Loucy (cell line): ENCODE data around the gene RASSF5.

Experiments used
- H2AFZ ChIP-seq: fragments of 200-600 bp; sonication (generic); 2 replicates; pipeline ENCODE4 v1.6.0; 2016; ENCODE audit warnings: antibody characterized with exemption, mild to moderate bottlenecking, low read length, moderate library complexity
- H3F3A ChIP-seq: fragments of 200-600 bp; 2 replicates; pipeline ENCODE4 v1.6.0; 2016; ENCODE audit warnings: antibody characterized with exemption, low read depth, mild to moderate bottlenecking
- H3K27me3 ChIP-seq: fragments of 200-600 bp; sonication (generic); 2 replicates; pipeline ENCODE4 v1.6.1; 2014; ENCODE audit warnings: low read length, mild to moderate bottlenecking; ENCODE audit not compliant: insufficient read depth, poor library complexity, severe bottlenecking
- H3K36me3 ChIP-seq: fragments of 200-600 bp; sonication (generic); 2 replicates; pipeline ENCODE4 v1.6.1; 2016; ENCODE audit warnings: low read length; ENCODE audit not compliant: insufficient read depth
- H3K4me1 ChIP-seq: fragments of 200-600 bp; sonication (generic); 2 replicates; pipeline ENCODE4 v1.5.1; 2014; ENCODE audit warnings: low read length, mild to moderate bottlenecking; ENCODE audit not compliant: insufficient read depth, poor library complexity, severe bottlenecking
- H3K4me2 ChIP-seq: fragments of 200-600 bp; sonication (generic); 2 replicates; pipeline ENCODE4 v1.6.0; 2014; ENCODE audit warnings: antibody characterized with exemption, low read length, low read depth, mild to moderate bottlenecking; ENCODE audit not compliant: poor library complexity, severe bottlenecking
- H3K4me3 ChIP-seq: fragments of 200-600 bp; sonication (generic); 2 replicates; pipeline ENCODE4 v1.5.1; 2014; ENCODE audit warnings: low read length, mild to moderate bottlenecking, mixed read lengths; ENCODE audit not compliant: poor library complexity, severe bottlenecking
- H3K79me2 ChIP-seq: fragments of 200-600 bp; sonication (generic); 2 replicates; pipeline ENCODE4 v1.6.1; 2014; ENCODE audit warnings: low read length; ENCODE audit not compliant: insufficient read depth
- H3K9ac ChIP-seq: fragments of 200-600 bp; sonication (generic); 2 replicates; pipeline ENCODE4 v1.6.0; 2014; ENCODE audit warnings: mild to moderate bottlenecking, low read depth, low read length, moderate library complexity; ENCODE audit not compliant: poor library complexity, severe bottlenecking
- H3K9me2 ChIP-seq: fragments of 200-600 bp; sonication (generic); replicated peaks from 2 replicates; pipeline ENCODE4 v1.6.1; 2016; ENCODE audit warnings: low read depth, low read length, mixed read lengths
- H3K9me3 ChIP-seq: fragments of 200-600 bp; sonication (generic); 2 replicates; pipeline ENCODE4 v1.6.1; 2014; ENCODE audit warnings: mild to moderate bottlenecking, antibody characterized with exemption, low read length, low read depth; ENCODE audit not compliant: insufficient read depth
- H4K20me1 ChIP-seq: fragments of 200-600 bp; sonication (generic); 2 replicates; pipeline ENCODE4 v1.6.0; 2014; ENCODE audit warnings: antibody characterized with exemption, low read length, mild to moderate bottlenecking; ENCODE audit not compliant: insufficient read depth, poor library complexity, severe bottlenecking
- CTCF ChIP-seq: fragments of 200-600 bp; sonication (generic); conservative IDR thresholded peaks from 2 replicates; pipeline ENCODE4 v1.5.1; 2014; ENCODE audit warnings: mild to moderate bottlenecking, antibody characterized with exemption, low read length
- EZH2phosphoT487 ChIP-seq: fragments of 200-600 bp; IDR thresholded peaks from 2 replicates; pipeline ENCODE4 v1.6.1; 2018; ENCODE audit warnings: antibody characterized with exemption, mild to moderate bottlenecking, moderate library complexity, borderline replicate concordance

Gene RASSF5

GRCh38 chr1:206593351-206593925 lies 86.1 kb downstream of the RASSF5 start:
- Histone ChIP-seq H2AFZ (no peak overlapping the region), H3K36me3 (peaks cover 79% of the 10 kb centered on the region; the same call in 1 of the 2 replicates), H3K27me3 (no peaks in the 10 kb centered on the region), H3K4me3 (no peak overlapping the region), H4K20me1 (no peaks in the 10 kb centered on the region), H3K4me2 (no peak overlapping the region), H3F3A (no peaks in the 10 kb centered on the region), H3K9ac (no peak overlapping the region), H3K79me2 (no peaks in the 10 kb centered on the region), H3K9me2 (no peaks in the 10 kb centered on the region), H3K4me1 (no peaks in the 10 kb centered on the region), H3K9me3 (no peaks in the 10 kb centered on the region)
- TF ChIP-seq EZH2phosphoT487 (no peak), CTCF (no peak)

GRCh38 chr1:206595581-206596318 lies 88.4 kb downstream of the RASSF5 start:
- Histone ChIP-seq H3K9ac (no peak overlapping the region), H3K9me2 (no peaks in the 10 kb centered on the region), H4K20me1 (no peaks in the 10 kb centered on the region), H3K27me3 (no peaks in the 10 kb centered on the region), H3K79me2 (no peaks in the 10 kb centered on the region), H2AFZ (no peak overlapping the region), H3K4me1 (no peaks in the 10 kb centered on the region), H3K9me3 (no peaks in the 10 kb centered on the region), H3F3A (no peaks in the 10 kb centered on the region), H3K4me2 (no peak overlapping the region), H3K36me3 (peaks cover 72% of the 10 kb centered on the region; the same call in 1 of the 2 replicates), H3K4me3 (no peak overlapping the region)
- no peak for TF ChIP-seq CTCF
- TF ChIP-seq EZH2phosphoT487 = no peak

GRCh38 chr1:206596319-206596666 lies 89.0 kb downstream of the RASSF5 start:
- Histone ChIP-seq H3K4me1 (no peaks in the 10 kb centered on the region), H3K27me3 (no peaks in the 10 kb centered on the region), H3K4me3 (no peak overlapping the region), H4K20me1 (no peaks in the 10 kb centered on the region), H3K4me2 (no peak overlapping the region), H3K79me2 (no peaks in the 10 kb centered on the region), H3K9me3 (no peaks in the 10 kb centered on the region), H3F3A (no peaks in the 10 kb centered on the region), H3K36me3 (peaks cover 71% of the 10 kb centered on the region; the same call in 1 of the 2 replicates), H2AFZ (no peak overlapping the region), H3K9ac (no peak overlapping the region), H3K9me2 (no peaks in the 10 kb centered on the region)
- TF ChIP-seq CTCF (no peak), EZH2phosphoT487 (no peak)
